Left renal cortex interstitium (tissue), 4 donors: ENCODE measurements around the gene TDRD5. TPM values are rescaled to one million over a fixed set of nuclear protein-coding genes. Genes with fewer than 3 reads are reported as not detected.
"Not testable (repeated sequence)": the region's sequence is repeated elsewhere in the genome, so short reads cannot be mapped to it uniquely, and the experiment has no call there.

ENCODE experiments used
- DNase-seq, 4 donors: peaks; one replicate each; pipeline ENCODE4 v3.0.0-alpha.2; 2013; ENCODE audit warnings: low read depth in 4 of 4, low spot score in 2 of 4, missing footprints in 1 of 4
- polyA plus RNA-seq, 4 donors: library from polyadenylated mRNA; unstranded; fragments of 120-200 nt; gene quantifications; one replicate each; pipeline ENCODE4 v1.2.1, GENCODE V29; 2013; ENCODE audit not compliant: insufficient read length in 4 of 4

TDRD5 gene
- polyA plus RNA-seq, 4 donors, result 2.6 to 5.5 (median 4.3) TPM

DNA sequence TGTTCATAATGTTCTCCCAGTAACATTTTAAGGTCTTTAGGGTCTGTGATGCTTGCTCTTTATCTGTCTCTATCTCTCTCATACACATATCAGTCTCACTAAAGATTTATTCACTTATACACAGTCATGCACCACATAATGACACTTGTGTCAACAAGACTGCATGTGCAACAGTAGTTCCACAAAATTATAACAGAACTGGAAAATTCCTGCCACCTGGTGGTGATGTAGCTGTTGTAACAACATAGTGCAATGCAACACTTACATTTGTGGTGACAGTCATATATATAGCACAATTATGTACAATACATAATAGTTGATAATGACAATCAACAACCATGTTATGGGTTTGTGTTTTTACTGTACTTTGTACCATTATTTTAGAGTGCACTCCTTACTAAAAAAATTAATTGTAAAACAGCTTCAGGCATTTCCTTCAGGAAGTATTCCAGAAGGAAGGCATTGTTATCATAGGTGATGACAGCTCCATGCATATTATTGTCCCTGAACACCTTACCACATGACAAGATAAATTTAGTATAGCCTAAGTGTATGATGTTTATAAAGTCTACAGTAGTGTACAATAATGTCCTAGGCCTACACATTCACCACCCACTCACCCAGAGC is 8.1 kb downstream of the TDRD5 start:
- no peak for DNase-seq

DNA sequence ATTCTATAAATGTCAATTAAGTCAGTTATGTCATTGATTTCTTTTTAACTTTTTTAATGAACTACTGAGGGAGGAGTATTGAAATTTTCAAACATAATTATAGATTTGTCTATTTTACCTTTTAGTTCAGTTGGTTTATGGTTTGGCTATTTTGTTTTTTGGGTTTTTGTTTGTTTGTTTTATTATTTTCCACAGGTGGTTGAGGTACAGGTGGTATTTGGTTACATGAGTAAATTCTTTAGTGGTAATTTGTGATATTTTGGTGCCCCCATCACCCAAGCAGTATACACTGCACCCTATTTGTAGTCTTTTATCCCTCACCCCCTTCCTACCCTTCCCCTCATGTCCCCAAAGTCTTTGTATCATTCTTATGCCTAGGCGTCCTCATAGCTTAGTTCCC is 9.5 kb downstream of the TDRD5 start:
- DNase-seq, result no peak

- DNase-seq, result no peak
These were observed 20.7 kb downstream of the TDRD5 start for GRCh38 chr1:179612361-179612760.

- no peak for DNase-seq
These were observed 39.1 kb downstream of the TDRD5 start for GRCh38 chr1:179630719-179631118.

GRCh38 chr1:179632868-179633267 is 41.2 kb downstream of the TDRD5 start:
- DNase-seq, result no peak

DNA sequence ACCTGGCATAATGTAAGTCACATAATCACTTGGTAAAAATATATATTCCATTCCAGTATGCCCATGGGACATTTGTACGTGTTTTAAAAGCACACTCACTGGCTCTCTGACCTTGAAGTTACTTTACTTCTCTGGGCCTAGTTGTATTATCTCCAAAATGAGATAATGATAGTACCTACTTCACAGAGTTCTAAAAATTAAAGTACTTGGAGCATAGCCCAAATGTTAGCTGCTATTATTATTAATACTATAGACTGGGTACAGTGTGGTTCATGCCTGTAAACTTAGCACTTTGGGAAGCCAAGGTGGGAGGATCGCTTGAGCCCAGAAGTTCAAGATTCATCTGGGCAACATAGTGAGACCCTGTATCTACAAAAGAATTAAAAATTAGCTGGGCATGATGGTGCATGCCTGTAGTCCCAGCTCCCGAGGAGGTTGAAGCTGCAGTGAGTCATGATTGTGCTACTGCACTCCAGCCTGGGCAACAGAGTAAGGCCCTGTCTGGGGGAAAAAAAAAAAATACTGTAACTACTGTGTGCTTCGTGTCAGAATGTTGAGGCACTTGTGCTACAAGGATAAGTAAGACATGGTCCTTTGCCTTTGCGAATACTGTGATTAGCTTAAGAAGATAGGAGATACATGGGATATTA is 45.7 kb downstream of the TDRD5 start:
- no peak for DNase-seq

GRCh38 chr1:179661018-179661417 is 69.4 kb downstream of the TDRD5 start:
- DNase-seq, result no peak

DNA sequence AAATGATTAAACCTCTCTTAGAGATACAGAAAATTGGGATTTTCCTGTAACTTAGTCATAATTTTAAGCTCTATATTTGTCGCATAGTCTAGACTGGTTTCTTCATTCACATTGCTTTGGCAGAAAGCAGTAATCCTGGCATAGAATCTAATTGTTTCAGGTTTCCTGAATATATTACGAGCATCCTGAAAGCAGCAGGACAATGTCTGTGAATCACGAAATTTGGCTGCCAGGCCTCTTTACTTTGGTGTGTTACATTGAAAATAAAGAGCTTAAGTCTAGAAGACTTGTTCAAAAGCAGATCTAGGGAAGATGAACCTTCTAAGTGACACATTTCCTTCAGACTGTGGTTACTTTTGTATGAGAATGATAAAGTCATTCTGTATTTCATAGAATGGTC is 72.2 kb downstream of the TDRD5 start:
- DNase-seq, result no peak

GRCh38 chr1:179677882-179678281 is 86.2 kb downstream of the TDRD5 start:
- DNase-seq, result no peak

DNA sequence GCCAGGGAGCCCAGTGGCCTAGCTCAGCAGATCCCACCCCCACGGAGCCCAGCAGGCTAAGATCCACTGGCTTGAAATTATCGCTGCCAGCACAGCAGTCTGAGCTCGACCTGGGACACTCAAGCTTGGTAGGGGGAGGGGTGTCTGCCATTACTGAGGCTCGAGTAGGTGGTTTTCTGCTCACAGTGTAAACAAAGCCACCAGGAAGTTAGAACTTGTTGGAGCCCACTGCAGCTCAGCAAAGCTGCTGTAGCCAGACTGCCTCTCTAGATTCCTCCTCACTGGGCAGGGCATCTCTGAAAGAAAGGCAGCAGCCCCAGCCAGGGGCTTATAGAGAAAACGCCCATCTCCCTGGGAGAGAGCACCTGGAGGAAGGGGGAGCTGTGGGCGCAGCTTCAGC is 102.9 kb downstream of the TDRD5 start:
- not testable (repeated sequence) for DNase-seq

GRCh38 chr1:179702946-179703539 is 111.4 kb downstream of the TDRD5 start:
- DNase-seq, result no peak

GRCh38 chr1:179706339-179706941 is 114.8 kb downstream of the TDRD5 start:
- DNase-seq, result peak in 3 of 4 donors; percentile 32 to 72 (median 54)

DNA sequence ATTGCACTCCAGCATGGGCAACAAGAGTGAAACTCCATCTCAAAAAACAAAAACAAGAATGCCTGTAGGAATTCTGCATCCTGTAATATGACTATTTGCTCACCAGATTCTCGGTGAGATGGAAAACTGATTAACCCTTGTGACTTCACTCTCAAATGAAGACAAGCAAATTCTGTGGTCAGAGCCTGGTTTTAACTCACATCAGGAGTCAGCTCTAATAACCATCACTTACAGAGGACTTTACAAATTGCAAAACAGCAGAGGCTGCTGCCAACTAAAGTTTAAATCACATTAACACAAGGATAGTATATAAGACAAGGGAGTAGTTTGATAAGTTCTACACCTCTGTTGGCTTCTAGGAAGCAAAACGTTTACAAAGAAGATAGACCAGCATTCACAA is 115.8 kb downstream of the TDRD5 start:
- no peak for DNase-seq

DNA sequence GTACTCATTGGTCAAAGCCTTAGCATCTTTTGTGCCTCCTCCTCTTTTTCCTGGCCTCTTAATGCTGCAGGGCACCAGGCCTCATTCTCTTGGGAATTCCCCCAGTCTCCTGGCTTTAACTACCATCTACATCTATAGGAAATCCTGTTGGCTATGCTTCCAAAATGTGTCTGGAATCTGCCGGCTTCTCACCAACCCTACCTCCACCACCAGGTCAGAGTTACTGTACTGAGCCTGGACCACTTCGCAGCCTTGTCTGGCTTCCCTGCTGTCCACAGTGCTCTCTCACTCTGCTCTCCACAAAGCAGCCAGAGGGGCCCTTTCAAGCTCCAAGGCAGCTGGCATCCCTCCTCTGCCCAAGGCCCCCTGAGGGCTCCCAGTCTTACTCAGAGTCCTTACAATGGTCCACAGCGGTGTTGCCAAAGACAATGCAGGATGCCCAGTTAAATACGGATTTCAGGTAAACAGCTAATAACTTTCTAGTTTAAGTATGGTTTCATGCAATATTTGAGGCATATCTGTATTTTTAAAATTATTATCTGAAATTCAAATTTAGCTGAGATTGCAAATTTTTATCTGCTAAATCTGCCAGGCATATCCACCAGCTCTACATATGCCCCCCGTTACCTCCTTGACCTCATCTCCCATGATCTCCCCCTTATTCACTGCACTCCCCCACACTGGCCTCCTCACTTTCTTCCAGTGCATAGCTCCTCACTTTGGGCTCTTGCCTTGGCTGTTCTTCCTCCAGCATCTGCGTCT is 117.0 kb downstream of the TDRD5 start:
- no peak for DNase-seq

DNA sequence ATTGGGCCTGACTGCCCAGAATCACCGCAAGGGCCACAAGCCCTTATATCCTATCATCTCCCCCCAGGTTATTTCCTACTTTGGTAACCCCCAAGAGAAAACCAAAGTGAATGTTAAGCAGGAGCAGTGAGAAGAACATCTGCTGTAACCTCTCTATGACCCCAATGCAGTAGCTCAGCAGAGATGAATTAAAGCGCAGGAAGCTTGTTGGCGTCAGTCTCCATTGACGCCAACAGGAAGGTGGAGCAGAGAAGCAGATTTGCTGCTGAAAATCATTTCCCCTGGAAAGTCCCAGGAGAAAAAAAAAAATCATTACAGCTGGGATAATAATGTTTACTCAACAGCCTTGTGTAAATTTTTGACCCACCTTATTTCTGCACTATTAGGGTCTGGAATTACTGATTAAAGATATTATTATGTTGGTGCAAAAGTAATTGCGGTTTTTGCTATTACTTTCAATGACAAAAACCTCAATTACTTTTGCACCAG is 118.3 kb downstream of the TDRD5 start:
- peak in 2 of 4 donors; percentile 18 to 32 for DNase-seq

GRCh38 chr1:179714159-179714558 is 122.5 kb downstream of the TDRD5 start:
- no peak for DNase-seq

- DNase-seq, result no peak
These were observed 123.0 kb downstream of the TDRD5 start for GRCh38 chr1:179714623-179715022.

DNA sequence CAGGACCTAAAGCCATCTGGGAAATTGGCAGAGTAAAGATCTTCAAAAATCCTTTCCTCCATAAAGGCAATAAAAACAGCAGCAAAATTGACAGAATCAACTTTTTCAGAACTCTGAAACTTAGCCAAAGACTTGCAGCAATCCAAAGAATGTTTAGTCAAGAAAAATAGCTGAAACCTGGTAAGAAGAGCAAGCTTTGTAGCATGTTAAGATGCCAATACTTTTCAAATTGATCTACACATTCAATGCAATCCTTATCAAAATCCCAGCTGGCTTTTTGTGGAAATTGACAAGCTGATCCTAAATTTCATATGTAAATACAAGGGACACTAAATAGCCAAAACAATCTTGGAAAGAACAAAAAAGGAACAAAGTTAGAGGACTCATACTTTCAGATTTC is 127.6 kb downstream of the TDRD5 start:
- no peak for DNase-seq

DNA sequence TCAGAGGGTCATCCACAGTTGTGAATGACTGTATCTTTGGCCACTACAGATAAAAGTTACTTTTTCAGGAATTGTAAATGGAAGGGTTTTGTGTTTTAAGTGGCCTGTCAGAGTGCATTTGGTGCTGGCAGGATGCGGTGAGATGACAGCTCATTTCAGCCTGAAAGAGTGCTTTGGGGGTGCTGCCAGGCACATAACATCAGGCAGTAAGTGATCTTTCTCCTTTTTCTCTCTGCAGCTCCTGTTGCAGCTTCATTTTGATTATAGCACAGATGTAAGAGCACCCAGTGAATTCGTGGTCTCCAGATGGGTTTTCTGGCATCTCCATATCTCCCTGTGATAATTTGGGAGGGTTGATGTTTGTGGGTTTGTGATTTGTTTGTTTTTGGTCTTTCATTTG is 136.6 kb downstream of the TDRD5 start:
- DNase-seq, result no peak

GRCh38 chr1:179729881-179730280 is 138.2 kb downstream of the TDRD5 start:
- no peak for DNase-seq

DNA sequence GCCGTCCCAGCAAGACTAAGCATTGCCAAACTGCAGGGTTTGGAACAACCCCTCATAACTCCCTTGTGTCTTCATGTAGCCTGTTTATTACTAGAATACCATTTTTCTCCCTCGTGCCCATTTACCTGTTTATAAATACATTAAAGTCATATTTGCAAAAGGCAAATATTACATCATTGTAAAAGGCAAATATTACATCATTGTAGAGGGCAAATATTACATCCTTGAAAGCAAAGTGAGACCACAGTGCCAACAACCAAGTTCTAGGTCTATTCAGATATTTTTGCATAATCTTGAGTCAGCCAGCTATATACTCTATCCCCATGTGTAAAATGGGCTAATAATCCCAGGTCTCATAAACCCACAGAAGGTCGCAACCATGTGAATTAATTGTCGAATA is 140.0 kb downstream of the TDRD5 start:
- no peak for DNase-seq
